Fibroblast of skin of back (primary cell): ENCODE measurements around the gene MSANTD2. TPM values are rescaled to one million over a fixed set of nuclear protein-coding genes. Genes with fewer than 3 reads are reported as not detected.

Experiments
- DNase-seq: peaks from one replicate; pipeline ENCODE4 v3.0.0-alpha.2; 2013
- polyA plus RNA-seq, 2 experiments: library from polyadenylated mRNA; unstranded; fragments of 120-200 nt; gene quantifications; one replicate each; pipeline ENCODE4 v1.2.1, GENCODE V29; 2013; ENCODE audit not compliant: insufficient read length in 2 of 2

The MSANTD2 gene
- polyA plus RNA-seq (2013, experiment 1 of 2; ENCODE audit: insufficient read length) = 8.4 TPM
- polyA plus RNA-seq (2013, experiment 2 of 2; ENCODE audit: insufficient read length) = 7.7 TPM

- DNase-seq = peak; percentile 84
These were observed at the start of gene MSANTD2 for GRCh38 chr11:124800226-124800929. TSS of gene MSANTD2 (minus strand) at chr11:124800406. CDS start at chr11:124800380, 26 bp downstream.

GRCh38 chr11:124846070-124846673 lies 46.0 kb upstream of the MSANTD2 start:
- no peak for DNase-seq

- DNase-seq = no peak
These were observed 44.5 kb upstream of the MSANTD2 start for GRCh38 chr11:124844664-124845079.

DNA sequence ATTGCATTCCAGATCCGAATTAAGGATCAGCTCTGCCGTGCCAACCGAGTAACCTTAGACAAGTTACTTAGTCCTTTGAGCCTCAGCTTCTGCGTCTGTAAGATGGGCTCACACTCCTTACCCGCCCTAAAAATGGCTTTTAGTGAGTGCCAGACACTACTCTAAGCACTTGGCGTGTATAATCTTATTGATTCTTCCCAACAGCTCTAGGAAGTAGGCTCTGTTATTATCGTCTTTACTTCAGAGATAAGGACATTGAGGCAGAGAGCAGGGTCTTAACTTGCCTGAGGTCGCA lies 43.4 kb upstream of the MSANTD2 start:
- DNase-seq = no peak

- DNase-seq = no peak
These were observed 42.1 kb upstream of the MSANTD2 start for GRCh38 chr11:124842305-124842704.

DNA sequence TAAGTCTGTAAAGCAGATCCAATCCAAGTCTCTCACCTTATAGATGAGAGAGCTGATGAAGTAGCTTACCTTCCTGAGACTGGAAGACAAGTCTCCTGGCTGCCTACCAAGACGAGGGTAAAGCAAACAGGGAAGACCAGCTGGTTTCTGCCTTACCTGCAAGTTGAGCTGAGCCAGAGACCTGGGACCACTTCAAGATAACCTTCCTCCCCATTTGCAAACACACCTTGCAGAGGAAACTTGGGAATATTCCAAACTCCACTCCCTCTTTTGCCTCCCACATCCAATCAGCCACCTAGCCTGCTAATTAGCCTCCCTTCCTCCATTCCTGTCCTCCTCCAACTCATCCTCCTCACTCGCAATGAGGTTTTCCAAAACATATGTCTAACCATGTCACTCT lies 41.6 kb upstream of the MSANTD2 start:
- no peak for DNase-seq

DNA sequence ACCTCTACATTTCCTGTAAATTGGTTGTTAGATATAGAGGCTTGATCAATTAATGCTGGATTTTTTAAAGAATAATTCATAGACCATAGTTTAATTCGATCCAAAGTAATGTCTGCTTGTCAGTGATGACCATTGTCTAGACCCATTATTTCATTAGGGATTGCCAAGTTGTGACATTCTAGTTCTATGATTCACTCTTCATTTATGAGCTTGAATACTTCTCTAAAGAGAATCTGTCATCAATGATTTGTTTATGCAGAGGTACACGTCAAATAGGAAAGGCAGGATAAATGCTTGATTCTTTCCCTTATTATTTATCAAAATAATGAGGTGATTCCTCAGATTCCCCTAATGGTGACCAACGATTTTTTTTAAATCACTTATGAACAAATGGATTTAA lies 41.0 kb upstream of the MSANTD2 start:
- DNase-seq = no peak

GRCh38 chr11:124840666-124841065 lies 40.5 kb upstream of the MSANTD2 start:
- DNase-seq = no peak

DNA sequence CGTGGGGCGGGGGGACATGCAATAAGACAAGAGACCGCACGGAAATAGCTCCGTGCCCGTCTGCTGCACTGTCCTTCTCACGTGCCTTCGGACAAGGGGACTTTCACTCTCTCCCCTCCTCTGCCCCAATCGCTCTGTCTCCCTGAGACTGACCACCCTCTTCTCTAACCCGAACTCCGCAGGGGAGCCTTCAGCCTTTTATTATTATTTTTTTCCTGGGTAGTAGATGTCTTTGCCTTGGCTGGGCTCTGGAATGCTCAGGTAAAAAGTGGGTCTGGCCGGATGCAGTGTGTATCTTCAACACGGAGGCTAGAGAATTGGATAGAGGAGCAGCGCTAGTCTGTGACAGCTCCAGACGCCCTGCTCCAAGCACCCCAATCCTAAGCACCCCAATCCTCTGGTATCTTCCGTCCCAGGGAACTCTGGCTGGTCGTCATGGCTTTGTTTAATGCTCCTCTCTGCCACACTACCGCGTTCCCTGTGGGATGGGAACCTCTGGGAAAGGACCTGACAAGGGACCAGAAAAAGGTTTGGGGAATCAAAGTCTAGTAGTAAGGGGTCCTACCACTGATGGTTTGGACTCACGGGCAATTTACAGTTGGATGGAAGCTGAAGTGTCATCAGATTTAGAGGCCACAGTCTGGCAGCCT lies 39.9 kb upstream of the MSANTD2 start:
- no peak for DNase-seq

- DNase-seq = no peak
These were observed 39.1 kb upstream of the MSANTD2 start for GRCh38 chr11:124839128-124839971.

DNA sequence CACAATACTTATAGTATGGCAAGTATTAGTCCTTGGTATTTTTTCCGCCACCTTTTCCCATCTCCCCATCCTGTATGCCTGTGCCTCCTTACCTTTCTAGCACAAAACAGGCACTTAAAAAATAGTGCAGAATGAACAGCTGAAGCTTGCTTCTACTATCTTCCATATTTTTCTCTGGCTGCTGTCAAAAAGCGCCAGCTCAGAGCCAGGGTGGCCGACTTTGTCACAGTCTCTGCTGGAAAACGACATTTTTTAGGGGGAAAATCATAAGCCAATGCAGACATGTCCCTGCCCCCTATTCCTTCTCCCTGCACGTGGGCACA lies 38.6 kb upstream of the MSANTD2 start:
- no peak for DNase-seq

DNA sequence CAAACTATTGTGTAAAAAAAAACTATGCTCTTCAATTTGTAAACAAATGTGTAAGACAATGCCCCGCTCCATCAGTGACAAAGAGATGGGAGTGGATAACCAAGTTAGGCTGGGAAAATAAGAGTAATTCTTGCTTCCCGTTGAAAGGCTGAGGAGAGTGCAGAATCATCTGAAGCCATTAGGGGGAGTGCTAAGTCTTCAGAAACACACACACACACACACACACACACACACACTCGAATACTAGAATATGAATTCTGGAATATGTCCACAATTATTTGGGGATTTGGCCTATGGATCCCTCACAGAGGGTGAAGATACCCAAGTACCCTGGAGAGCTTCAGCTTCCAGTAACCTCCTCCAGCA lies 37.3 kb upstream of the MSANTD2 start:
- DNase-seq = peak; percentile 81

DNA sequence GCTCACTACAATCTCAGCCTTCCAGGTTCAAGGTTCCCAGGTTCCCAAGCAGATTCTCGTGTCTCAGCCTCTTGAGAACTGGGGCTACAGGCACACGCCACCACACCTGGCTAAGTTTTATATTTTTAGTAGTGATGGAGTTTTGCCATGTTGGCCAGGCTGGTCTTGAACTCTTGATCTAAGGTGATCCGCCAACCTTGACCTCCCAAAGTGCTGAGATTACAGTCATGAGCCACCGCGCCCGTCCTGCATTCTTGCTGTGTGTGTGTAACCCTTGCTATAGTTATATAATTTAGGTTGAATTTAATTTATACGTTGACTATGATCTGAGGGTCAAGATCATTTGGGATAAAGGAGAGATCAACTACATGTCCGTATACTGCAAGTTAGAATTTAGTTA lies 35.7 kb upstream of the MSANTD2 start:
- DNase-seq = no peak

DNA sequence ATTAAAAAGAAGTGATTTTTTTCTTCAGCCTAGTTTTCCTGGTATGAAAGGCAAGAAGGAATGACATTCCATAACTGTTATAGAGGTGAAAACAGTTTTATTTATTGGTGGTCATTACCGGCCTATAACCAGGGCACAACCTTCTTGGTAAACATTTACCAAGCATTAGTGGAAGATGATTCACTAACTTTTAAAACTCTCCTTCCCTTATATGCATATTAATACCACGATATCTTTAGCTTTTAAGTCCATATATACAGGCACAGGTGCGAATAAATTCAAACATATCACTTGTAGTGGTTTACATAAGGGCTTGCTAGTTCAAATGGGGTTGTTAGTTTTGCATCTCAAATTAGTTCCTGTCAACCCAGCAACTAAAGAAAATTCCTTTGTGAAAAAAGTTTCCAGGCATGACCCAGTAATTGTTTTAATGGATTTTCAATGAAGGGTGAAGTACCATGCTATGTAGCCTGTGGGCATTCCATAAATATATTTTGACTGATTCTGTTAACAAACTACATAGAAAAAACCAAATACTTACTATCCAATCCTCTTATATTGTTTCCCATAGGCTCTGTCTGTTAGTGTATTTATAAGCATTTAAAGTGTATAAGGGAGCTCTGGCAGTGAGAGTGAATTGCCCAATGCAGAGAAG lies 34.4 kb upstream of the MSANTD2 start:
- DNase-seq = no peak

- no peak for DNase-seq
These were observed 32.4 kb upstream of the MSANTD2 start for GRCh38 chr11:124832571-124832970.

GRCh38 chr11:124831897-124832296 lies 31.7 kb upstream of the MSANTD2 start:
- DNase-seq = no peak

GRCh38 chr11:124830749-124831148 lies 30.5 kb upstream of the MSANTD2 start:
- DNase-seq = no peak

DNA sequence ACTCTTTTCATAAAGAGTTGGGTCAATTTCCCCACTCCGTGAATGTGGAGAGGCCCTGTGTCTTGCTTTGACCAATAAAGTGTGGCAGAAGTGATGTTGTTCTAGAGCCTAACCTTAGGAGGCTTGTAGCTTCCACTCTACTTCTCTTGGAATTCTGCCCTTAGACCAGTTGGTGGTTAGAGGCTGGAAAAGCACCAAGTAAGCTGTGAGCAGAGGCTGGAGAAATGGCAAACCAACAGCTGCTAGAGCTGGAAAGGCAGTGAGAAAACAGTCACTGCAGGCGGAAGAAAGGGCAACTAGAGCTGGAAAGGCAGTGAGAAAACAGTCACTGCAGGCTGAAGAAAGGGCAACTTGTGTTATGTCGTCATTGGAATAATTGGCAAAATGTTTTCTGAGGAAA lies 29.8 kb upstream of the MSANTD2 start:
- no peak for DNase-seq

DNA sequence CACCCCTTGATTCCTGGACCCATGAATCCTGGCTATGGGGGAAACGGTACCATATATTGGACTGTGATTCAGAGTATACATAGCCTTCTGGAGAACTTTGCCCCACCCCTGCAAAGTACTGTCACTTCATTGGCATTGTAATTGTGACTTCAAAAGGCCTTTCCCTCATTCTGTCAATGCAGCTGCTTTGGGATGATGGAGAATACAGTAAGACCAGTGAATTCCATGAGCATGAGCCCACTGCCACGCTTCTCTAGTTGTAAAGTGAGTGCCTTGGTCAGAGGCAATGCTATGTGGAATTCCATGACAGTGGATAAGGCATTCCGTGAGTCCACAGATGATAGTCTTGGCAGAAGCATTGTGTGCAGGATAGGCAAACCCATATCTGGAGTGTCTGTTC lies 25.7 kb upstream of the MSANTD2 start:
- no peak for DNase-seq

GRCh38 chr11:124823512-124824376 lies 23.5 kb upstream of the MSANTD2 start:
- no peak for DNase-seq

DNA sequence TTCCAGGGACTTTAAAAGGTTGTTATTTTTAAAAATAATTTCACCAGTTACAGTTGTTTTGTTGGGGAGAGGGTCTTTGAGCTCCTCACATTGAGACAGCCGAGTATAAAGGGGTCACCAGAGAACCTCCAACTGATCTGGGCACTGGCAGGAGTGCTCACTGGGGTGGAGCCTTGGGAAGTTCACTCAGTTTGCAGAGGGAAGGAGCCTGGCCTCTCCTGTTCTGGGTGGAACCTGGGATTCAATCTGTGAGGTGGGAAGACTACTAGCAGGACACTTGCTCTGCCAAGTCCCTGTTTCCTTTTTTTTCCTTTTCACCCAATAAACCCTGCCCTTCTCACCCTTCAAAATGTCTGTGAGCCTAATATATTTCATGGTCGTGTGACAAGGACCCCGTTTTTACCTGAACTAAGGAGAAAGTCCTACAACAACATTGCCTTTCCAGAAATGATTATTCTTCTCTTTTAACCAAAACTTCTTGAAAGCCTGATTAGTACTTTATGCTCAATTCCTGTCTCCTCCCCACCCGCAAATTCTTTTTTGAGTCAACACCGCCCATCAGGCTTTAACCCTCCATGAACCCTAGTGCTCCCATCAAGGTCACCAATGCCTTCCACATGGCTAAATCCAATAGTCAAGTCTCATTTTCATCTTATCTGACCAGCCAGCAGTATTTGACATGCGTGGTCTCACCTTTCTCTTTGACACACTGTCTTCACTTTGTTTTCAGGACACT lies 22.0 kb upstream of the MSANTD2 start:
- no peak for DNase-seq
